Stimulated activated CD8-positive, alpha-beta memory T cell treated with anti-CD3 and anti-CD28 coated beads, Interleukin-4, amount 100 ng/mL, for 1 hour (primary cell): ENCODE measurements around the gene NMU.
"Not testable (repeated sequence)": the region's sequence is repeated elsewhere in the genome, so short reads cannot be mapped to it uniquely, and the experiment has no call there.

Source experiments
- DNase-seq, 2 donors: peaks; one replicate each; pipeline ENCODE4 v3.0.0-alpha.2; 2020; ENCODE audit warnings: low read depth in 2 of 2, low spot score in 1 of 2

The NMU gene

GRCh38 chr4:55561889-55562288 lies 74.2 kb downstream of the NMU start:
- no peak for DNase-seq

DNA sequence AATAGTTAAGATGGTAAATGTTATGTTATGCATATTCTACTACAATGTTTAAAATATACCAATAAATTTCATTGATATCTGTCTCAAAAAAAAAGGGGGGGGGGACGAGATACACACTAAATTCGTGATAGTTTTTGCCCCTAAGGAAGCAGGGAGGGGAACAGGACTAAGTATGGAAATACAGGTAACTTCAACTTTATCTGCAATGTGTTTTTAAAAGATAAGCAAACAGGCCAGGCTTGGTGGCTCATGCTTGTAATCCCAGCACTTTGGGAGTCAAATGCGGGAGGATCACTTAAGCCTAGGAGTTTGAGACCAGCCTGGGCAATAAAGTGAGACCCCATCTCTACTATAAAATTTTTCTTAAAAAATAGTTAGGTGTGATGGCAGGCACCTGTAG lies 76.0 kb downstream of the NMU start:
- DNase-seq, result no peak

GRCh38 chr4:55554453-55555030 lies 81.6 kb downstream of the NMU start:
- DNase-seq, result no peak

GRCh38 chr4:55553441-55554201 lies 82.5 kb downstream of the NMU start:
- no peak for DNase-seq

DNA sequence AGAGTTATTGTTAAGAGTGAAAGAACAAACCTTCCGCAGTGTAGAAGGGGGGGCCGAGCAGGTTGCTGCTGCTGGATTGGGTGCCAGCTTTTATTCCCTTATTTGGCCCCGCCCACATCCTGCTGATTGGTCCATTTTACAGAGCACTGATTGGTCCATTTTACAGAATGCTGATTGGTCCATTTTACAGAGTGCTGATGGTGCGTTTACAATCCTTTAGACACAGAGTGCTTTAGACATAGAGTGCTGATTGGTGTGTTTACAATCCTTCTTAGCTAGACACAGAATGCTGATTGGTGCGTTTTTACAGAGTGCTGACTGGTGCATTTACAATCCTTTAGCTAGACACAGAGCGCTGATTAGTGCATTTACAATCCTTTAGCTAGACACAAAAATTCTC lies 84.1 kb downstream of the NMU start:
- not testable (repeated sequence) for DNase-seq

- DNase-seq, result no peak
Observed at GRCh38 chr4:55549888-55550287, 86.2 kb downstream of the NMU start.

GRCh38 chr4:55547918-55548317 lies 88.2 kb downstream of the NMU start:
- no peak for DNase-seq

DNA sequence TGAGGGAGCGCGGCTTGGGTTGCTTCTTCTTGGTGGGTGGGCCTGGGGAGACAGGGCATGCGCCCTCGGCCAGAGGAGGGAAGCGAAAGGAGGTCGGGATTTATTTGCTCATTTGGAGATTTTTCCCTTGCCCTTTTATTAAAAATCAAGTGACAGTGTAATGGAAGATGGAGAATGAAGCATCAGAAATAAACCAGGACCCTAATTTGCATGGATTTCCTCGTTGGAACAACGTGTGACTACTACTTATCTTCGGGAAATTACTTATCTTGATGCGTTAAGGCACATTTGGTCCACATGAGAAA lies 88.7 kb downstream of the NMU start:
- no peak for DNase-seq

GRCh38 chr4:55546756-55547465 lies 89.2 kb downstream of the NMU start, which contains the start of gene CLOCK:
TSS of gene CLOCK (minus strand) at chr4:55546909. CDS start at chr4:55482785, 64,124 bp downstream.
- peak; percentile 62 to 69 for DNase-seq

DNA sequence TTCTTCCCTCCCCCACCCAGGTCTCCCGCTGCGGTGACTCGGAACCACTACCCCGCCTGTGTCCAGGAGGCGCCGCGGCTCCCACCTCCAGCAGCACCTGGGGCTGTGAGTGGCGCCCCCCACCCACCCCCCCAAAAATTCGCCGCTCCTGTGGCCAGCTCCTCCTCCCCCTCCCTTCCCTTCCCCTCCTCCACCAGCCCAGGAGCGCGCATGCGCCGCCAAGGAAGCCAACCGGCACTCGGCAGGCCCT lies 89.7 kb downstream of the NMU start:
- DNase-seq, result no peak

DNA sequence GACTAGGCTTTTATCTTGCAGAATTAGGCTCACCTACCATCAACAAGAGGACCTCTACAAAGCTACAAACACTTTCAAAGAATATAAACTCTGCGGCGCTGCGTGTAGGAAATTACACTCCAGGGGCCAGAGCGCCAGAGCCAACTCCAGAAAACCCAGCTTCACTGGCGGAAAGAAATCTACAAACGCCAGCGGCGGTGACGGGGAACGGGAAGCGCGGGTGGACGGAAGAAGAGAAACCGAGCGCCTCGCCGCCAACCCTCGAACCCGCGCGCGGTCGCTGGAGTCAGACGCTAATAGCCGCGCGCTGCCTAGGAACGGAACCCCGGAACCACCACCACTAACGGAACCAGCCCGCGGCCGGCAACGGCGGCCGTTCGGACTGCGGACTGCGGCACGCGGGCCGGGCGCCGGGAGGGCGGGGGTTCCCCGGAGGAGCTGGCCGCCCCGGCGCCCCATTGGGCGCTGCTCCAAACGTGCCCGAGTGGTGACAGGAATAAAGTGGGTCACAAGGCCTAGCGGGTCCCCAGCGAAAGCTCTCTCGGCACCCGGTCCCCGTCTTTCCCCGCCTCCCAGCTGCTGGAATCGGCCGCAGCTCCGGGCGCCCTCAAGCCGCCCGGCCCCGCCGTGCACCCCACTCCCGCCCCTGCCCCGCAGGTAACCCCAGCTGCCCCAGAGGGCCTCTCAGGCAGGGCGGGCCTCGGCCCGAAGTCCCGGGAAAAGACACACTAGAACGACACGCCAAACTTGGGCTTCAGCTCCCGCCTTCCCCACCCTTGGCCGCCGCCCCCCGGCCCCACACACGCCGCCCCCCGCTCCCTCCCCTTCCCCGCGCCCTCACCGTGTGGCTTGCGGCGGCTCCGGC lies 90.2 kb downstream of the NMU start:
- peak; percentile 28 to 36 for DNase-seq
